Lung (tissue), 12 donors: ENCODE results near the gene ZNF12. TPM values are rescaled to one million over a fixed set of nuclear protein-coding genes. Genes with fewer than 3 reads are reported as not detected.
A peak's percentile ranks its signal among the peaks of the same experiment; 100 is the strongest.

ENCODE experiments used
- ATAC-seq: fragments of 200-7000 bp; cut with Tn5 transposase; one replicate; pipeline ENCODE4 v1.9.1; 2020; ENCODE audit warnings: moderate number of reproducible peaks; ENCODE audit not compliant: insufficient read depth, low FRiP score
- DNase-seq, 3 donors: peaks; one replicate each; pipeline ENCODE4 v3.0.0-alpha.2; 2013 to 2017
- H3K27ac ChIP-seq, 2 donors: one replicate each; pipeline ENCODE4 v1.5.1; 2013; ENCODE audit warnings: mild to moderate bottlenecking in 2 of 2, moderate library complexity in 2 of 2, control low read depth in 1 of 2, inconsistent platforms in 1 of 2, low read depth in 1 of 2, low read length in 1 of 2
- H3K27me3 ChIP-seq, 3 donors: one replicate each; pipeline ENCODE4 v1.5.1; 2013; ENCODE audit warnings: low read length in 2 of 3; ENCODE audit not compliant: control insufficient read depth in 3 of 3, insufficient read depth in 3 of 3
- H3K36me3 ChIP-seq, 4 donors: one replicate each; pipeline ENCODE4 v1.5.1; 2013; ENCODE audit warnings: low read length in 4 of 4, mild to moderate bottlenecking in 1 of 4, moderate library complexity in 1 of 4; ENCODE audit not compliant: control insufficient read depth in 4 of 4, insufficient read depth in 4 of 4
- H3K4me1 ChIP-seq, 5 donors: one replicate each; pipeline ENCODE4 v1.5.1; 2013; ENCODE audit warnings: low read length in 5 of 5, mild to moderate bottlenecking in 2 of 5, moderate library complexity in 1 of 5; ENCODE audit not compliant: control insufficient read depth in 5 of 5, insufficient read depth in 5 of 5
- H3K4me3 ChIP-seq: one replicate; pipeline ENCODE4 v1.5.1; 2013; ENCODE audit warnings: mild to moderate bottlenecking, control low read depth, moderate library complexity
- H3K9ac ChIP-seq, 2 donors: one replicate each; pipeline ENCODE4 v1.5.1; 2013; ENCODE audit warnings: low read length in 2 of 2, control low read depth in 1 of 2; ENCODE audit not compliant: insufficient read depth in 1 of 2
- H3K9me3 ChIP-seq, 4 donors: one replicate each; pipeline ENCODE4 v1.5.1; 2013; ENCODE audit warnings: low read length in 3 of 4, mild to moderate bottlenecking in 1 of 4, moderate library complexity in 1 of 4; ENCODE audit not compliant: control insufficient read depth in 4 of 4, insufficient read depth in 3 of 4
- CTCF ChIP-seq: IDR thresholded peaks from 2 replicates; pipeline ENCODE4 v1.5.1; 2012; ENCODE audit warnings: mild to moderate bottlenecking; ENCODE audit errors: control extremely low read depth, extremely low read depth
- WGBS, 2 donors: extraction: QIAGEN DNeasy Blood & Tissue Kit; methylation state at CpG; one replicate each; pipeline ENCODE4 v1.1.7; 2013; 5-methylcytosine and 5-hydroxymethylcytosine counted together
- polyA plus RNA-seq, 2 donors: library from polyadenylated mRNA; stranded (reverse); fragments of 200-250 nt; gene quantifications; one replicate each; pipeline ENCODE4 v1.2.1, GENCODE V29; 2013
- total RNA-seq, 2 donors: library from RNA; depleted of rRNA in 1 of 2; stranded (reverse); fragments of >200 nt in 1 of 2; gene quantifications; one replicate each; pipeline ENCODE4 v1.2.1, GENCODE V29; 2014 to 2021
- donor health status: control.
- donor health status: control.
- donor health status: Bipolar disorder and iron deficiency.
- donor health status: healthy.
- donor health status: DM: yes; HTN: yes; CAD: no.

The ZNF12 gene
- total and polyA plus RNA-seq, 4 donors: 9.3 to 36.5 (median 16.0) TPM

GRCh38 chr7:6641305-6642035 is 65.3 kb downstream of the ZNF12 start:
- H3K9me3 ChIP-seq: no peaks in the 10 kb centered on the region
- H3K9ac ChIP-seq: no peak overlapping the region
- DNase-seq: no peak
- H3K27ac ChIP-seq: no peak overlapping the region
- no peak for ATAC-seq
- H3K4me1 ChIP-seq: peaks cover 0 to 15% (median 4%) of the 10 kb centered on the region in 5 donors
- H3K4me3 ChIP-seq: no peak overlapping the region
- H3K27me3 ChIP-seq: no peaks in the 10 kb centered on the region
- H3K36me3 ChIP-seq: peaks cover 5 to 46% (median 25%) of the 10 kb centered on the region in 4 donors
- no peak for TF ChIP-seq CTCF
- 88 to 93% methylated on average over 15 of the region's 15 CpGs for WGBS, 2 donors

GRCh38 chr7:6640246-6640721 is 66.5 kb downstream of the ZNF12 start:
- H3K9ac ChIP-seq: no peak overlapping the region
- no peaks in the 10 kb centered on the region for H3K27me3 ChIP-seq
- H3K9me3 ChIP-seq: no peaks in the 10 kb centered on the region
- ATAC-seq (no peak), DNase-seq (peak in 2 of 3 donors; percentile 19 to 21)
- 72 to 73% methylated on average over 11 of the region's 11 CpGs for WGBS, 2 donors
- TF ChIP-seq CTCF: no peak
- H3K4me3 ChIP-seq: no peak overlapping the region
- peaks cover 5 to 42% (median 25%) of the 10 kb centered on the region in 4 donors for H3K36me3 ChIP-seq
- peaks cover 0 to 18% (median 4%) of the 10 kb centered on the region in 5 donors for H3K4me1 ChIP-seq
- no peak overlapping the region for H3K27ac ChIP-seq

- no peaks in the 10 kb centered on the region for H3K27me3 ChIP-seq
- 78 to 86% methylated on average over 11 of the region's 11 CpGs for WGBS, 2 donors
- no peak for TF ChIP-seq CTCF
- no peak overlapping the region for H3K4me3 ChIP-seq
- peaks cover 0 to 18% (median 4%) of the 10 kb centered on the region in 5 donors for H3K4me1 ChIP-seq
- no peaks in the 10 kb centered on the region for H3K9me3 ChIP-seq
- H3K36me3 ChIP-seq: peaks cover 5 to 40% (median 22%) of the 10 kb centered on the region in 4 donors
- ATAC-seq (no peak), DNase-seq (no peak)
- no peak overlapping the region for H3K9ac ChIP-seq
- H3K27ac ChIP-seq: no peak overlapping the region
These were observed 67.1 kb downstream of the ZNF12 start for GRCh38 chr7:6639627-6640026.
